NCI-H146 (cell line): Measurements from ENCODE around the gene PRDM16.
"Not testable (repeated sequence)": the region's sequence is repeated elsewhere in the genome, so short reads cannot be mapped to it uniquely, and the experiment has no call there.

Experiments used
- DNase-seq: peaks from one replicate; lab custom pipeline; 2025; lab: John Stamatoyannopoulos, UW

Gene PRDM16

GRCh38 chr1:3163356-3163755 lies 94.4 kb downstream of the PRDM16 start:
- DNase-seq = no peak

GRCh38 chr1:3164671-3165070 lies 95.7 kb downstream of the PRDM16 start:
- DNase-seq = no peak

DNA sequence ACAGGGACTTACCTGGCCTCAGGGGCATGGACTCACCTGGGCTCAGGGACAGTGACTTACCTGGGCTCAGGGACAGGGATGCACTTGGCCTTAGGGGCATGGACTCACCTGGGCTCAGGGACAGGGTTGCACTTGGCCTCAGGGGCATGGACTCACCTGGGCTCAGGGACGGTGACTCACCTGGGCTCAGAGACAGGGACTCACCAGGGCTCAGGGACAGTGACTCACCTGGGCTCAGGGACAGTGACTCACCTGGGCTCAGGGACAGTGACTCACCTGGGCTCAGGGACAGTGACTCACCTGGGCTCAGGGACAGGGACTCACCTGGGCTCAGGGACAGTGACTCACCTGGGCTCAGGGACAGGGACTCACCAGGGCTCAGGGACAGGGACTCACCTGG lies 96.2 kb downstream of the PRDM16 start:
- DNase-seq = not testable (repeated sequence)

GRCh38 chr1:3166206-3166918 lies 97.4 kb downstream of the PRDM16 start:
- no peak for DNase-seq

DNA sequence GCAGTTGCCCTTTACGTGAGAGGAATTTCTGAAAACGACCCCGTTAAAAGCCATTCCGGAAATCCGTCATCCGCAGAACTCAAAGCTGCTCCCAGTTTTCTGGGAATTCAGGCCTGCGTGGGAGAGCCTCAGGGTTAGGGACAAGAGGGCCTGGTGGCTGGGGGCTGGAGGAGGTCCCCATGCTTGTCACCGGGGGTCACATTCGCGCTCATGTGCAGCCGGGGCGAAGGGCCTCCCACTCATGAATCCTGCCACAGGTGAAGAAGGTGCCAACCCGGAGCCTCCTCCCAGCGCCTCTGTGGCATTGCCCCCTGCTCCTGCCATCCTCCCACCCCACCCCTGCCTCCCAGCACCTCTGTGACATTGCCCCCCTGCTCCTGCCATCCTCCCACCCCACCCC lies 98.3 kb downstream of the PRDM16 start:
- DNase-seq = no peak

DNA sequence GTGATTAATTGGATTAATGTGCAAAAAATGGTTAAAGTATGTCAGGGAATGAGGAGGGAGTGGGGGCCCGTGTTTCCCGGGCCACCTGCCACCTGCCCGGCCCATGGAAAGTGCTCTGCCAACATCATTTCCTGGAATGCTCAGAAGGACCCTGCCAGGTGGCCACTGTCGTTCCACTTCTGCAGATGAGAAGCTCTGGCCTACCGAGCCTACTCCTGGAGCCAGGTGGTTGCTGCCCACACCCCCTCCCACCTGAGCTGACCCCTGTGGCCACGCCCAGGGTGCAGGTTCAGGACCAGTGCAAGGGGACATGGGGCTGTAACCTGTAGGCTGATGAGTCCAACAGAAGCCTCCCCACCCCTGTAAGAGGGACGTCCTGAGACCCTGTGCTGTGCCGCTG lies 99.7 kb downstream of the PRDM16 start:
- DNase-seq = no peak

DNA sequence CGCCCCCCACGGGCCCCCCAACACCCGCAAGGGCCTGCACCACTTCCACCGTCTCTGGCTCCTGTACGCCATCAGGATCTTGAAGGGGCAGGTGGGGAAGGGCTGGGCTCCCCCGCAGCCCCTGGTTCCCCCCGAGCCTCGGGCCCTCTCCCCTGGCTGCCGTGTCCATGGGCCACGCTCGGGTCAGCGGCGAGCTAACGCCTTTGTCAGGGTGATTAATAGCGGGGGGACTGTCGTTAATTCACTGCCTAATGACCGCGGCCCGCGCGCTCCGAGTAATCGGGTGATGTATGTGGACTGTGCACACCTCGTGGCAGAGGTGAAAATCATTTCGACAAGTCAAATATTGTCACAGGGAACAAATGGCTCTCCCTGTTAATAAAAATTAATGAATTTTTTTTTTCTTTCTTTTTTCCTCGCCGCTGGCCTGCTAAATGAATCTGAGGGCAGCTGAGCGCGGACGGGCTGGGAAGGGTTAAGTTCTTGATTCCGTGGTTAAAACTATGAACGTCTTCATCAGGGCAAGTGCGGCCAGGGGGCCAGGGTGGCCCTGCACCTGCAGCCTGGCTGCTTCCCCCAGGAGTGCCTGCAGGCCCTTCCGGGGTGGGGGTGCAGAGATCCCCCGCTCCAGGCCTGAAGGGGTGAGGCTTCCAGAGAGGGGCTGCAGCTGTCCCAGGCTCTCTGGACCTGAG lies 100.8 kb downstream of the PRDM16 start:
- DNase-seq = no peak

DNA sequence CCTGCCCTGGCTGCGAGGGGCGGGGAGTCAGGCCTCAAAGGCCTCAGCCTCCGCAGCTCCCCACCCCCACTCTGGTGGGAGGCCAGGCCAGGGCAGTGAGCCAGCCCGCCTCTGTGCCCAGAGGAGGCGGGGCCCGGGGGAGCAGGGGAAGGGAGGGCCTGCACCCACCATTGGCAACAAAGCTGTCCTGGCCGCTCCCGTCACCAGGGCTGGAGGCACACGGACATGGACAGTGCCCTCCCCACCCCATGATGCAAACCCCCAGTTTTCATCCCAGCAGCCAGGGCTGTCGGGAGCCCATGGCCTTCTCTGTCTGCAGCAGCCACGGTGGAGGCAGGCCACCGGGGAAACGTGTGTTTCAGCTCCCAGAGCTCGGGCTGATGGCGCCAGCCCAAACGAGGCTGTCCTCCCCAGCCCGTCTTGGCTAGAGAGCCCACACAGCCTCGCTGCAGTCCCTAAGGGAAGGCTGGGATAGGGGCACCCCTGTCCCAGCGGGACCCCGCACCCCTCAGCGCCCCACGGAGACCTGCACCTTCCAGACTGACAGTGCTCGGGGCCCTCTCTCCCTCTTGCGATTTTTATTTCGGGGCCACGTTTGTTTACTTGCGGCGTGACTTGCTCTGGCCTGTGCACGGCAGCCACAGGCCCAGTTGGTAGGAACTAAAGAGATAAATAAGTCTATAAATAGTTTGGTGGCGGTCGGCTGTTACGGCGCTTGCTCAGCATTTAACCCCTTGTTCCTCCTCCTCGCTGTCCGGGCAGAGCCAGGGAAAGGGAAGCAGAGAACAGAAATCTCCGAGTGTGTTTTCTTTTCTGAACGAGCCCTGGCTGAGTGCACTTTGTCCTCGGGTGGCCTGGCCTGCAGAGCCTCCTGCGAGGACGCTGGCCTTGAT lies 101.8 kb downstream of the PRDM16 start:
- DNase-seq = no peak

DNA sequence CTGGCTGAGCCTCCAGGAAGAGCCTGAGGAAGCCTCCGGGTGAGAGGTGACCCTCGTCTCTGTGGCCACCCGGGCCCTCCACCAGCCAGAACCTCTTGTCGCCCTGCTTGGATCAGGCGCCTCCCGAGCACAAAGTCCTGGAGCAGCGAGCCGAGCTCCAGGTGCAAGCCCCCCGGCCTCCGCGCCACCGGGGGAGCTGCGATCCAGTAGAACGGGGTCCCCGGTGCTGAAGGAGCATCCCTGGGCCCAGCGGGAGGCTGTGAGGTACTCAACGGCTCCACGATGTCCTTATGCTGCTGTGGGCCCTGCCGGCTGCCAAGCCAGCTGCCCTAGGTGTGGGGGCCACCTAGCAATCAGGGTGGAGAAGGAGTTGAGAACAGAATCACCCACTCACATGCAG lies 102.8 kb downstream of the PRDM16 start:
- DNase-seq = no peak

DNA sequence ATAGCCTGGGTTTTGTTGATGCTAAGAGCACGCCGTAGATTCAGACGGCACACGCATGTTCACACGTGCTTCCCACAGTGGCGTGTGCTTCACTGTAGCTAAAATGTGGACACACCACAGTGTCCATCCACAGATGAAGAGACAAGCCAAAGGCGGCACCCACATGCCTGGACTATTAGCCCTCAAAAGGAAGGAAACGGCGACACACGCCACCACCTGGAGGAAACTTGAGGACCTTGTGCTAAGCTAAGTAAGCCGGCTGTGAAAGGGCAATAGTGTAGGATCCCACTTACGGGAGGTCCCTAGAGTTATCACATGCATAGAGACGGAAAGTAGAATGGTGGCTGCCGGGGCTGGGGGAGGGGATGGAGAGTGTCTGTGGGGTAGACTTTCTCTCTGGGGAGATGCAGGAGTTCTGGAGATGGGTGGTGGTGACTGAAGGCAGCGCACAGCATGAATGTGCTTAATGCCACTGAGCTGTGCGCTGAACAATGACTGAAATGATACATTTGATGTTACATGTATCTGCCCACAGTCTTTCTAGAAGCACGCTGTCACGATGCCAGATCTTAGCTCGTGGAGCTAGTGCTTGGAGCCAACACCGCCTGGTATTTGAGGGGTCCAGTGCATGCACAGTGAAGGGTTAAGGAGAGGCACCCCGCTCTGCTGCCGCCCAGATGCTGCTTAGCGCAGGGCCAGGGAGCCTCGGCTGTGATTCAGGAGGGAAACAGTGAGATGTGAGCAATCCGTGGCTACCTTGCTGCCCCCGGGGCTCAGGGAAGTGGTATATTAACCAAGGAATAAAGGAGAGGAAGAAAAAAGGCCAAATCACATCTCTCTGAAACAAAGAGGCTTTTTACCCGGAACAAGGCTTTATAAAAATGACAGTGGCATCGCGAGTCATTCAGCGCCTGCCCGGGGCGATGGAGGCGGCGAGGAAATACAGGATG lies 103.7 kb downstream of the PRDM16 start:
- no peak for DNase-seq

DNA sequence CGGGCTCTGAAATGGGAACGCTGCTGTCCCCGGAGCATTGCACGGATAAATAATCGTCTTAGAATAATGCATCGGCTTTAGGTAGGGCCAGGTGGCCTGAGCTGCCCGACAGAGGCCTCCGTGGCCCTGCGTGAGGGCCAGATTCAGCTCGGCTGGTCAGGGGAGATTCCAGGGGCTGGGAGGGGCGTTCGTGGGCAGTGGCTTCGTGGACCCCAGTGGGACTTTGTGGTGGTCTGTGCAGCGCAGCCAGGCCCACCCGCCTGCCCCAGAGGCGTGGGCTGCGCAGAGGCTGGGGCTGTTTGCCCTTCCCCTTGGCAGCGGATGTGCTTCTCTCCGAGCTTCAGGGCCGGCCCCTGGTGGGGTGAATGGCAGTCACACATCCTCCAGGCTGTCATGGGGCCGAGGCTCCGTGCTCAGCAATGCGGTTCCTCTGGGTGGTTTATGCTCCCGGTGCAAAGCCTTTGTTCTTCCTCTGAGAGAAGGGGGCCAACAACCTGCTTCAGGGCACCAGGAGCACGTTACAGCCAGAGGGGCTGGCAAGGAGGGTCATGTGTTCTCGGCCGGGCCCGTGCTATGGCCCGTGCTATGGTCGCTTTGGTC lies 104.5 kb downstream of the PRDM16 start:
- DNase-seq = no peak

- no peak for DNase-seq
These were observed 105.7 kb downstream of the PRDM16 start for GRCh38 chr1:3174487-3175247.

- no peak for DNase-seq
These were observed 106.5 kb downstream of the PRDM16 start for GRCh38 chr1:3175486-3175885.

GRCh38 chr1:3176028-3176427 lies 107.0 kb downstream of the PRDM16 start:
- DNase-seq = no peak

DNA sequence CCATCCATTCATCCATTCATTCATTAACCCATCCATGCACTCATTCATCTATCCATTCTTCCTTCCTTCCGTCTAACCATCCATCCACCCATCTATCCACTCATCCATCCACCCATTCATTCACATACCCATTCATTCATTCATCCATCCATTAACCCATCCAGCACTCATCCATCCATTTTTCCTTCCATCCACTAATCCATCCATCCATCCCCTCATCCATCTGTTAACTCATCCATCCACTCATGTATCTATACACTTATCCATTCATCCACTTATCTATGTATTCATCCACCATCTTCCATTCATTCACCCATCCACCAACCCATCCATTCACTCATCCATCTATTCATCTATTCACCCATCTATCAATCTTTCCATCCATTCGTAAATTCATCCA lies 107.8 kb downstream of the PRDM16 start:
- no peak for DNase-seq

DNA sequence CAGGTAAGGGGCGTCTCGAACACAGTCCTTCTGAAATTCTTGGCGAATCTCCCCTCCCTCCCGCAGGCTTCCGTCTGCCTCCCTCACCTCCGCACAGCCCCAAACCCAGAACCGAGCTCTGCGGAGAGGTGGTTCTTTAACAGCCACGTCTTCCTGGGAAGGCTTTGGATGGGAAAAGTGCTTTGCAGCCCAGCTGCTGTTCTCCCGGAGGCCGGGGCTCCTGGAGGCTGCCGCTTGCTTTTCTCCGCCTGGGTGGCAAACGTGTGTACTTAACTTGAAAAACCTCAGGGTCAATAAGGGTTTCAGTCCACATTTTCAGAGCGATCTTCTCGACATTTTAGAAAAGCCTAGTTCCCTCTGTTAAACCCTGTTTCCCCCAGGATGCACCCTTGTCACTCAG lies 109.3 kb downstream of the PRDM16 start:
- no peak for DNase-seq

DNA sequence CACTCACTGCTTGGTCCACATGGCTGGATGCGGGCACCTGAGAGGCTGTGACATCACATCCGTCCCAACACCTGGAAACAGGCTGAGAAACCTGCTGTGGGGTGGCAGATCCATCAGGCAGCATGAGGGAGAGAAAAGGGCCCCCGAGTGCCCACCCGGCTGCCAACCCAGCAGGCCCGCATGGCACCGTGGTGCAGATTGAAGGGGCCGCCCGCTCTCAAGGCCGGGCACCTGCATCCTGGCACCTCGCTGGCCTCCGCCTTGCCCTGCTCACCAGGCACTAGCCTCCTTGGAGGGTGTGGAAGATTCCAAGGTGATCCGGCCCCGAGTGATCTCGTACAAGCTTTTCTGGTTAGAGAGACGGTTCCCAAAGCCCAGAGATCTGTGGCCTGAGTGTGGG lies 110.5 kb downstream of the PRDM16 start:
- no peak for DNase-seq

DNA sequence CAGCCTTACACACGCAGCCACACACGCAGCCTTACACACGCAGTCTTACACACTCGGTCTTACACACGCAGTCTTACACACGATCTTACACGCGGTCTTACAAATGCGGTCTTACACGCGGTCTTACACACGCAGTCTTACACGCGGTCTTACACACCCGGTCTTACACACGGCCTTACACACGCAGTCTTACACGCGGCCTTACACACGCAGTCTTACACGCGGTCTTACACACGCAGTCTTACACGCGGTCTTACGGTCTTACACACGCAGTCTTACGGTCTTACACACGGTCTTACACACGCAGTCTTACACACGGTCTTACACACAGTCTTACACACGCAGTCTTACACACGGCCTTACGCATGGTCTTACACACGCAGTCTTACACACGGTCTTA lies 111.9 kb downstream of the PRDM16 start:
- no peak for DNase-seq

DNA sequence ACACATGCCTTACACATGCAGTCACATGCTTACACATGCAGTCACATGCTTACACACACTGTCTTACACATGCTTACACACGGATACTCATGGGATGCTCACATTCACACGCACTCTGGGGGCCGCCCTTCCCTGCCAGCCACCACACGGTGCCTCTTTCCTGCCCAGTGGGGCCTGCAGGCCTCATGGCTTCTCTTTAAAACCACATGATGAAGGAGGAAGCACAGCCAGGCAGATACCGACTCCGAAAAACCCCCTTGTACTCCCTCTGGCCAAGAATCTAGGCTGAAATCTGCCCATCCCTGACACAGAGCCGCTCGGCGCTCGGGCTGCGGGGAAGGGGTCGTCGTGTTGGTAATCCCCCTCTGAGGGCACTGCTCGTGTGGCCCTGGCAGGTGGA lies 113.0 kb downstream of the PRDM16 start:
- DNase-seq = no peak

GRCh38 chr1:3183411-3183810 lies 114.4 kb downstream of the PRDM16 start:
- no peak for DNase-seq

DNA sequence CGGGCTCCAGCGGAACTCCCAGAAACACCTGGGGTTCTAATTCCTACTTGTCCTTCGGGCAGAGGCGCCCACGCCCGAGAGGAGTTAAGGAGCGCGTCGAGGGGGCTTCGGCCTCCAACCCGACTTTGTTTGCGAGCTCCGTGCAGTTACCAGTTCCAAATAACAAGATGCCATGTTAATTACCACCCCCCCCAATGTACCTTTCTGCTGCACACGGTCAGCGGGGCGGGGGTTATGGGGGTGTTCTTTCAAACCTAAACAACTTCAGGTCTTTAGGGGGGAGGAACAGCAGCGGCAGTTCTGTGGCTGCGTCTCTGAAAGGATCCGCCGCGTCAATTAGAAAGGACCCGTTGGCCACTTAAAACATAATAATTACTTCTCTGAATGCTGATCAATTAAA lies 114.8 kb downstream of the PRDM16 start:
- DNase-seq = no peak
